Measurements from ENCODE around the gene WDFY2.

The WDFY2 gene

GRCh38 chr13:51713807-51714206, 129.5 kb downstream of the WDFY2 start:
- no peak for DNase-seq (ENCODE audit: low spot score)

GRCh38 chr13:51714663-51715168, 130.5 kb downstream of the WDFY2 start:
- DNase-seq (ENCODE audit: low spot score): peak; percentile 85

- DNase-seq (ENCODE audit: low spot score): no peak
Observed at GRCh38 chr13:51715613-51716012, 131.4 kb downstream of the WDFY2 start.

GRCh38 chr13:51717786-51718398, 133.6 kb downstream of the WDFY2 start:
- DNase-seq (ENCODE audit: low spot score): no peak

- DNase-seq (ENCODE audit: low spot score): no peak
Observed at GRCh38 chr13:51719394-51719793, 135.1 kb downstream of the WDFY2 start.

- DNase-seq (ENCODE audit: low spot score): no peak
Observed at GRCh38 chr13:51721496-51721895, 137.2 kb downstream of the WDFY2 start.

GRCh38 chr13:51723529-51723928, 139.3 kb downstream of the WDFY2 start:
- DNase-seq (ENCODE audit: low spot score): no peak

- no peak for DNase-seq (ENCODE audit: low spot score)
Observed at GRCh38 chr13:51724721-51725120, 140.5 kb downstream of the WDFY2 start.

- DNase-seq (ENCODE audit: low spot score): no peak
Observed at GRCh38 chr13:51726446-51727193, 142.4 kb downstream of the WDFY2 start.

GRCh38 chr13:51727634-51728274, 143.5 kb downstream of the WDFY2 start:
- DNase-seq (ENCODE audit: low spot score): no peak

GRCh38 chr13:51728275-51728673, 144.0 kb downstream of the WDFY2 start:
- DNase-seq (ENCODE audit: low spot score): no peak

GRCh38 chr13:51728972-51729371, 144.7 kb downstream of the WDFY2 start:
- DNase-seq (ENCODE audit: low spot score): no peak

GRCh38 chr13:51729866-51730553, 145.7 kb downstream of the WDFY2 start:
- DNase-seq (ENCODE audit: low spot score): peak; percentile 35

- no peak for DNase-seq (ENCODE audit: low spot score)
Observed at GRCh38 chr13:51730927-51731326, 146.7 kb downstream of the WDFY2 start.

- no peak for DNase-seq (ENCODE audit: low spot score)
Observed at GRCh38 chr13:51731759-51732158, 147.5 kb downstream of the WDFY2 start.

- DNase-seq (ENCODE audit: low spot score): no peak
Observed at GRCh38 chr13:51733374-51734298, 149.4 kb downstream of the WDFY2 start.

- DNase-seq (ENCODE audit: low spot score): no peak
Observed at GRCh38 chr13:51734786-51735185, 150.5 kb downstream of the WDFY2 start.

GRCh38 chr13:51737609-51738008, 153.3 kb downstream of the WDFY2 start:
- no peak for DNase-seq (ENCODE audit: low spot score)

GRCh38 chr13:51738226-51738905, 154.1 kb downstream of the WDFY2 start:
- DNase-seq (ENCODE audit: low spot score): no peak

- no peak for DNase-seq (ENCODE audit: low spot score)
Observed at GRCh38 chr13:51739027-51739764, 154.9 kb downstream of the WDFY2 start.

Measured in RKO (cell line).